M059J (cell line): ENCODE results near the gene EPHX1. TPM values are rescaled to one million over a fixed set of nuclear protein-coding genes. Genes with fewer than 3 reads are reported as not detected.

ENCODE experiments used
- total RNA-seq: library from RNA; depleted of rRNA; stranded (reverse); fragments of >200 nt; shearing (Covaris generic); gene quantifications from 2 replicates; pipeline ENCODE4 v1.2.3, GENCODE V29; 2014; rRNA removed

EPHX1 gene
- total RNA-seq, 1 experiment from 2014 or later = 55.8 TPM

Other genes starting within 250 kb of the EPHX1 start
- gene ENAH, start 157.0 kb upstream of the EPHX1 start, total RNA-seq = 69.5 and 71.7 TPM in 2 replicates
- gene SRP9, start 32.3 kb upstream of the EPHX1 start, total RNA-seq = 651 and 703 TPM in 2 replicates
- gene TMEM63A, start 72.3 kb downstream of the EPHX1 start, total RNA-seq = 11.3 and 16.3 TPM in 2 replicates
- gene LEFTY1, start 79.0 kb downstream of the EPHX1 start, total RNA-seq = 0.10 TPM in 1 of 2 replicates, not detected in the other
- 31.6 and 60.0 TPM in 2 replicates for gene PYCR2, start 114.1 kb downstream of the EPHX1 start, total RNA-seq
- gene LEFTY2, start 131.1 kb downstream of the EPHX1 start, total RNA-seq = not detected in 2 replicates
- gene SDE2, start 189.2 kb downstream of the EPHX1 start, total RNA-seq = 15.5 and 28.7 TPM in 2 replicates